NCI-H345 treated with DMSO at 0.1 percent for 48 hours (cell line): ENCODE measurements around the gene ESD.

Experiments
- DNase-seq: peaks from one replicate; lab custom pipeline; 2025; ENCODE audit not compliant: unreplicated experiment; lab: John Stamatoyannopoulos, UW

The ESD gene

GRCh38 chr13:46748300-46748699 lies 48.7 kb downstream of the ESD start:
- no peak for DNase-seq

DNA sequence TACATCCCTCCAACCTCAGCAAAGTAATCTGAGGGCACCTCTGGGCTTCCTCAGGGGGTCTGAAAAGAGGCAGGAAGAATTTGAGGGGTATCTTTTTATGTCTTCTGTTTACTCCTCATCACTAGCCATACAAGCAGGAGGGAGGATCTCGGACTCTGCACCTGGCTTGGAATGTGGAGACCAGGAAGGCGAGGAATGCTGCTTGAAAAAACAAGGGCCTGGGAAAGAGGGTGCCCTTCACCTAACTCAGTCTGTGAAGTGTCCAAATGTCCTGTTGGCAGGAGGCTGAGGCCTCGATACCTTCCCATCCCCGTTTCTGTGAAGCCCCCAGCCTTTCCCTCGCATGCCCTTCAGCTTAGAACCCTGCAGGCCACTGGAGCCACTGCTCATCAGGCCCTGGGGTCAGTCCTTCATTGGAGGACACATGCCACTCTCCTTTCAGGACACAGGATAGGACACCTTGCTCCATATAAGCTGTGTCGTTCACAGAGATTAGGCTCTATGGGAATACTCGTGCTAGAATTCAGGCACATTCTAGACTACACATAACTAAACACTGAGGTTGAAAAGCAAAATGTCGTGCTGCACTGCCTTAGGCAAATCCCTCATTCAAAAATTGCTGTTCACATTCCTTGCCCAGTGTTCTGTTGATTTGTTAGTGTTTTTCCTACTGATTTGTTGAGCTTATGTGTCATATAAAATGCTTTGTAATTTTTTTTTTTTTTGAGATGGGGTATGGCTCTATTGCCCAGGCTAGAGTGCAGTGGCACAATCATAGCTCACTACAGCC lies 49.7 kb downstream of the ESD start:
- no peak for DNase-seq

- DNase-seq: no peak
These were observed 51.3 kb downstream of the ESD start for GRCh38 chr13:46745706-46746105.

GRCh38 chr13:46745062-46745461 lies 51.9 kb downstream of the ESD start:
- no peak for DNase-seq

DNA sequence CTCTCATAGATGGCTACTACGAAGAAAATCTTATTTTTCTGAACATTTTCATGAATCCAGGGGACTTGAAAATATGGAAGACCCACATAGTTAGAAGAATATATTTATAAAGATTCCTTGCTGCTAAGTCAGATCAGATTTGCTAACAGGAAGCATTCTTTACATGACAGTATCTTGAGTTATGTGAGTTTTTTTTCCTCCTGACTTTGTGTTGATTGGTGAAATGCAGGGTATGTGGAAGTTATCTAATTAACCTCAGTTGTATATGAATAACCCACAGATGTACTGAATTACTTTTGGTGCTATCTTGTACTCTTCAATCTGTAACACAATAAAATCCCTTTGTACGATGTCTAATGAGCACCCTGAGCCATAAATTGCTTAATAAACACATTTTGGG lies 53.8 kb downstream of the ESD start:
- DNase-seq: no peak

DNA sequence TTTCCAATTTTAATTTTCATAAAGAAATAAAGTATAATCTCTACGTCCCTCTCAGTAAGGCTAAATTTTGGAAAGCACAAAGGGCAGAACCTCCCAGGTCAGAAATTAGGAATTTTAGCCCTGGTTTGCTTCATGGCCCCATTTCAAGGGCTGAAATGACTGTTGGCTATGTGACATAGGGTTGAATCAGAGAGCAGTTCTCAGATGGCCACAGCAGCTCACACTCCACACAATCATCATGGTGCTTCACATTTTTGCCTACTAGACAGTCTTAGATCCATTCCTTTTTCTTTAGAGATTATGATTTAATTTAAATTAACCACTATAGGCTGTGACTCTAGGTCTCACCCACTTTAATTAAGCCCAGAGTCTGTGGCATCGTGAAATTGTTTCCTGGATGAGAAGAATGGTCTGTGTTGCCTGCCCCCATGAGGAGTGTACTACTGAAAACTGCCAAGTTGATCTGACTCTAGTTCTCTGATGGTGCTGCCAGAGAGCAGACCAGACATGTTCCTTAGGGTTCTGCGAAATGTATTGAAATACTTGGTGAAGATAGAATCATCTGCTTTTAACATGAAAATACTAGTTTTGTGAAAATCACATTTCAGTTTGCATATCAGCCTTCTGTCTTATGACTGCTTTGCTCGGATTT lies 57.4 kb downstream of the ESD start:
- DNase-seq: no peak

DNA sequence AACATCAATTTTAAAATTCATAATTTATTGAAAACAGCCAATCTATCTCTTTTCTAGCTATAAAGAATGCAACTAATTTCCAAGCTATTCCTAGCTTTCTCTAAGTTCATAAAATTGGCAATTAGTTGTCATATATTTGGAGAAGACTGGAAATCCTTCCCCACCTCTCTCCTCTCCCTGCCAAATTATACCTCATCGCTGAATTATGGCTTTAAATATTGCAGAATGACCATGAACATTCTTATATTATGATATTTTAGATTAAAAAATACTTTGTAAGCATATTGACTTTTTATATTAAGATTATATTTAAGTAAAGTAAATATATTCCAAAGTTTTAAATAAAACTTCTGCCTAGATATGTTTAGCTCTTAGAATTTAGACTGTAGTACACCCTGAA lies 58.2 kb downstream of the ESD start:
- DNase-seq: no peak

- DNase-seq: no peak
These were observed 58.9 kb downstream of the ESD start for GRCh38 chr13:46738055-46738454.

- no peak for DNase-seq
These were observed 60.2 kb downstream of the ESD start for GRCh38 chr13:46736541-46737310.

GRCh38 chr13:46735425-46735824 lies 61.5 kb downstream of the ESD start:
- DNase-seq: no peak

DNA sequence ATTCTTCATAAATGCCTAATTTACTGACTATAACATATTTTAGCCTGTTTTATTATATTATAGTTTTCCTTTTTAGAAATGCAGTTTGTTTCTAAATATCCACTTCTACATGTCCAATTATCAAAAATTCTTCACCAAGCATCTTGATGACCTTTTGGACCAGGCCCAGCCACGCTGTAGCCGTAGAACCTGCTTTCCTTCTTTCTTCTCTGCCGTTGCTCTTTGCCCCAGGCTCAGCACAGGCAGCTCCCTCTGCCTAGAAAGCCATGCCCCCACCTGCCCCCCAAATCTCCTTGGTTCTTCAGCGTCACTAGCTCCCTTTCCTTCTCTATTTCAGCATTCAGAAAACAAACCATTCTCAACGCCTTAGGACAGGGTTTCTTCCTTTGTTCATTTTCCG lies 65.4 kb downstream of the ESD start:
- DNase-seq: no peak

- DNase-seq: no peak
These were observed 68.2 kb downstream of the ESD start for GRCh38 chr13:46728777-46729176.

DNA sequence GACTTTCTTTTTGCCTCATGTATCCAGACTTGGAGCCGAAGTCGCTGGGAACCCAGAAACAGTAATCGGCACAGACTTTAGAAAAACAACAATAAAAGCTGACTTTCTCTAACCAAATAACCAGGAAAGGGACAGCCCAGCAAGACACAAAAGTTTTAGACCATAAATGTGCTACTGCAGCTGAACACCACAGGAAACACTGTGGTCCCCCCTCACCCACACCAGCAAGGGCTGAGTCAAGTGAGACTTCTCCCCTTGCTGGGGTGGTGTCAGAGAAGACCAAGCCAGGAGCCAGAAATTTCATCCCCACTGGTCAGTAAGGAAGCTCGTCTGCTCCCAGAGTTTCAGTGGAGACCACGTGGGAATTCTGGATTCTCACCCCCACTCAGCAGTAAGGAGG lies 70.6 kb downstream of the ESD start:
- DNase-seq: no peak
